GM15510 (cell line): ENCODE results near the gene MAP4K2.

Source experiments
- POLR2A ChIP-seq: IDR thresholded peaks from 3 replicates; pipeline ENCODE4 v1.6.1; 2011; ENCODE audit warnings: borderline replicate concordance; ENCODE audit not compliant: insufficient read length; ENCODE audit errors: extremely low read depth

Gene MAP4K2

DNA sequence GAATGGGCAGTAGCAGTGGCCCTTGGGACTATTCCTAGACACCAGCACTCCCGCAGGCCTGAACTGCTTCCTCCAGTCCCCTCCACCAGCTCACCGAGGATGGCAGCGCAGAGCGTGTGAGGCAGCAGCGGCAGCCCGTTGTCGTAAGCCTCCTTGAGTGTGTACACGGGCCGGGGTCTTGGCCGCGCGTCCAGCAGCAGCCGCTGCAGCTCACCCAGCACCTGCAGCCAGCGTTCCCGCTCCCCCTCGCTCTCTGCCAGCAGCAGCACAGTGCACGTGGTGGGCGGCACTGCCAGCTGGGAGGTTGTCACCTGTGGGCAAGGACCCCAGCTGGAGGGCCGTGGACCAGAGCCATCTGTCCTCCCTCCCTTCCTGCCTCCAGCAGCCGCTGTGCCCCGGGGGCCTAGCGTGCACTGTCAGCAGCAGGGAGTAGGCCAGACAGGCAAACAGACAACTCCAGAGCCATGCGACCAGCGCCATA lies 28.4 kb upstream of the MAP4K2 start:
- TF ChIP-seq POLR2A: no peak

DNA sequence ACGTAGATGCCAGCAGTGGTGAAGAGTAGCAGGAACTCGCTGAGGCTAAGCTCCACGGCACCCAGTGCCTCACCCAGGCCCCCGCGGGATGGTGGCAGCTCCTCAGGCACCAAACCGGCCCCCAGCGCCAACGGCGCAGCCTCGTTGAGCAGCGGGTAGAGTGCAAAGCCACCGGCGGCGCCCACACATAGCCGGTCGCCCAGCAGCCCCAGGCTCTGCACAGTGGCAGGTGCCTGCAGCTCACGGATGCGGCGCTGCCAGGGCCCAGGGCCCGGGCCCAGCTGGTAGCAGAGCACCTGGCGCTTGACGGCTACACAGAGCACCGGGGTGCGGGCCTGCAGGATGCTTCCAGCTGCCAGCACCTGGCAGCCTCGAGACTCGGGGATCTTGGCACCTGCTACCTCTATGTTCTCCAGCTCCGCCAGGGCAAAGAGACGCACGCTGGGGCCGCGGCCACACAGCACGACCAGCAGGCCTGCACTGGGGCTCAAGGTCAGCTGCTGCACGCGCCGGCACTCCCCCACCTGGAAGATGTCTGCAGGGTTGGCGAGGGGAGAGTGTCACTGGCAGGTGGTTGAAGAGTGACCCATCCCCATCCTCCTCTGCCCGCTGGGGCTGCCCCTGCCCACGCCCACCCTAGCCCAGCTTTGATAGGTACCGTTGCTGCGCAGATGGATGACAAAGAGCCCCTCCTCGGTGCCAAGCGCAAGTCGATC lies 26.7 kb upstream of the MAP4K2 start:
- no peak for TF ChIP-seq POLR2A

DNA sequence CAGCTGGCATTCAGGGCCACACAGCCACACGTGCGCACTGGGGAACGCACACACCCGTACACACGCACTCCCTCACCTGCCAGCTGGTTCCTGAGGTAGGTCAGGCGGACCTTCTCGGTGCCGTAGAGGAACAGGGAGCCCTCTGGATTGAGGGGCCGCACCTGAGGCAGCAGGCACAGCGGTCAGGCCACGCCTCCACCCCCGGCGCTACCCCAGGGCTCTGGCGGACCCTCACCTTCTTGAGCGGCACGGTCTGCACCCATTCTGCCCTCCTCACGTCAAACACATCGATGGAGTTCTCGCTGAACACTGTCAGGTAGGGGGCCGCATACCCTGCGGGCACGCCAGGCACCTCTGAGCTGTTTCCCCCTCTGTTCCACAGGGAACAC lies 24.4 kb upstream of the MAP4K2 start:
- no peak for TF ChIP-seq POLR2A

DNA sequence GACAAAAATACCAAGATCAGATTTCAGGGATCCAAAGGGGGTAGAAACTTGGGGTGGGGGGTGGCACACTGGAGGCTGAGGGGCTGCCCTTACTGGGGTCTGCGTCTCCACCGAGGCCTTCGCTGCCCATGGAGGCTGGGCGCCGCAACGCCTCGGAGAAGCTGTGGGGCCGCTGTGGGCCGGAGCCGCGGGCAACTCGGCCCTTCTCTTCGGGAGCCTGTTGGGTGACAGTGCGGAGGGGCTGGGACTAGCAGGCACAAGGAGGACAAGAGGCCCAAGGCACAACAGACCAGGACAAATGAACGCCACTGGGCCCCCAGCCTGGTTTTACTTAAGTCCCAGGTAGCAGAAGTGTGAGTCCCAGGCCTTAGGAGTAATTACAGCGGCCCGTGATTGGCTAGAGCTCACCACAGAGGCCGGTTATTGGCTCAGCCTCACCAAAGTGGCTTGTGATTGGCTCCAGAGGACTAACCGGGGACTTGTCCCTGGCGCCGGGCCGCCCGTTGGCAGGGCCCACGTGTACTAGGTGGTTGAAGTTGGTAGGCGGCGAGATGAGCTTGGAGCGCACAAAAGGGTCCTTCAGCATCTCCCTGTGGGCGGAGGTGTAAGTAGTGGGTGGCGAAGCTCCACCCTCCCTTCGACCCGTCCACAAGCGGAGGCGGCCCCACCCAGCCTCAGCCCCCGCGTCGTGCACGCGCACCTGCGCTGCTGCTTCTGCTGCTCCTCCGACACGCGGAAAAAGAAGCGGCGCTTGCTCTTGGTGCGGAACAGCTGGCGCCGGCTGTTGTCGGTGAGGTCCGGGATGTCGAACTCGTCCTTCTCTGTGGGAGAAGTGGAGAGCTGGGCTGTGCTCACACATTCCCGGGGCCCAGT lies 23.8 kb upstream of the MAP4K2 start:
- TF ChIP-seq POLR2A: no peak

DNA sequence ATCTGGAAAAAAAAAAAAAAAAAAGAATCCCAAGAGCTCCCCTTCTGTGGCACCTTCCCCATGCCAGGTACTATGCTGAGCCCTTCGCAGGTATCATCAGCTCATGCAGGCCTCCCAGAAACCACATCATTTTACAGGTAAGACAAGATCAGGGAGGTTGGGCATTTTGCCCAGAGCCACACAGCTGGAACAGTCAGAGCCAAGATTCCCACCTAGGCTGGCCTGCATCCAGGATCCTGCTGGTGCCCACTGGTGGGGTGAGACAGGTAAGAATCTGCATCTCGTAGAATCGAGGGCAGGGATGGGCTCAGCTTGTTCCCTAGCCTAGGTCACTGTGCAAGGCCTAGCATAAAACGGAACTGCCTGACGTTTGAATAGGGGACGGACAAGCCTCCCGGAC lies 23.0 kb upstream of the MAP4K2 start:
- no peak for TF ChIP-seq POLR2A

DNA sequence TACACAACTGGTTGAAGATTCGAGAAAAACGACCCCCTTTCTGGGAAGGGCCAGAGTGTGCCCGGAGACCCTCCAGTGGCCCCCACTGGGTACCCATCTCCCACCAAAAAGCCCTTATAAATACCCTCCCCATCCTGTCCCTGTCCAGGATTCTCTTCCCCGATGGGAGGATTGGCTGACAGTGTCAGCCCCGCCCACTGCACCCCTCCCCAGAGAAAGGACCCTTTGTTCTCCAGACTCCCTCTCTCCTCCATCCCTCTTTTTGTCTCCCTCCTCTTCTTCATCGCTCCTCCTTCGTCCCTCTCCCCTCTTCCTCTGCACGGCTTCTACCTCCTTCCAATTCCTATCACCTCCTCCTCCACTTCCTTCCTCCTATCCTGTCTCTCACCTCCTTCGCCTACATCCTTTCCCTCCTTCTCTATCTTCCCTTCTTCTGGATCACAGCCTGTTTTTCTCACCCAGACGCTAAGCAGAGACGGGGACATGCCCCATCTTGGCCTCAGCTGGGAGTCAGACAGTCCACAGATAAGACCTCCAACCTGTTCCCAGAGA lies 20.6 kb upstream of the MAP4K2 start:
- TF ChIP-seq POLR2A: no peak

DNA sequence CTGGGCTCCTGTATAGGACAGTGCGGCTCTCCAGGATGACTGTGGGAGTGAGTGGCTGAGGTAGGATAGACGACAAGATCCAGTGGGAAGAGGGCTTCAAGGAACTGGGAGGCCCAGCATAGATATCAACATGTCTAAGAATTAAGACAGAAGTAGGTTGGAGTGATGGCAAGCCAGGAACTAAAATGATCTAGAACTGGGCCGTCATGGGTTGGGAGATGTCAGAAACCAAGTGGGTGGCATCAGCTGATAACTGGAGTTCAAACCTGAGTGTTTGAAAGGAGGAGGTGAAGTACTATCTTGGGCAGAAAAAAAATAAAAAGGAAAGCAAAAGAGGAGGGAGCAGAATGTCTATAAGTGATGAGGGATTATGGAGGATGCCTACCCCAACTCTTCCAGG lies 14.5 kb upstream of the MAP4K2 start:
- no peak for TF ChIP-seq POLR2A

DNA sequence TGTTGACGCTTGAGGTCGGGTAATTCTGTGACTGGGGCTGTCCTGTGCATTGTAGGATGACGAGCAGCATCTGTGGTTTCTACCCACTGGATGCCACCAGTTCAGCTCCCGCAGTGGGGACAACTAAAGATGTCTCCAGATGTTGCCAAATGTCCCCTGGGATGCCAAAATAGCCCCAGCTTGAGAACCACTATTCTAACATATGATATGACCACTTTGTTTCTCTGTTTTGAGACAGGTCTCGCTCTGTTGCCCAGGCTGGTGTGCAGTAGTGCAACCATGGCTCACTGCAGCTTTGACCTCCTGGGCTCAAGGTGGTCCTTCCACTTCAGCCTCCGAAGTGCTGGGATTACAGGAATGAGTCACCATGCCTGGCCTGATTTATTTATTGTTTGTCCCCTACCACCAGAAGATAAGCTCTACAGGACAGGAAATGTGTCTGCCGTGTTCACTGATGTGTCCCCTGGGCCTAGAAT lies 11.7 kb upstream of the MAP4K2 start:
- no peak for TF ChIP-seq POLR2A

DNA sequence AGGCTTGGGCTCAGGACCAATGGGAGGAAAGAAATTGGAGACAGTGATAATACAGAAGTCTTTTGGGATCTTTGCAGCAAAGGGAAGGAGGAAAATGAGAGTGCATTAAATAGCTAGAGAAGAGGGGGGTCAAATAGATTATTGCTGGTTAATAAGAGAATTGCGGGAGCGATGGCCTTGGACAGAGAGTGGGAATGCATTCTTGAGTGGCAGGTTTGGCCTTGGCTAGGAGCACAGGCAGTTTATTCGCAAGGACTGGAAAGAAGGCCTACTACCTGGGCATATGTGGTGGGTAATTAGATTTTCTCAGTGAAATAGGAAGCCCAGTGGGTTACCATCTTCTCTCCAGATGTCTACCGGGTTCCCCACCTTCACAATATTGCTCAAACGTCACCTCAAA lies 10.8 kb upstream of the MAP4K2 start:
- TF ChIP-seq POLR2A: no peak

DNA sequence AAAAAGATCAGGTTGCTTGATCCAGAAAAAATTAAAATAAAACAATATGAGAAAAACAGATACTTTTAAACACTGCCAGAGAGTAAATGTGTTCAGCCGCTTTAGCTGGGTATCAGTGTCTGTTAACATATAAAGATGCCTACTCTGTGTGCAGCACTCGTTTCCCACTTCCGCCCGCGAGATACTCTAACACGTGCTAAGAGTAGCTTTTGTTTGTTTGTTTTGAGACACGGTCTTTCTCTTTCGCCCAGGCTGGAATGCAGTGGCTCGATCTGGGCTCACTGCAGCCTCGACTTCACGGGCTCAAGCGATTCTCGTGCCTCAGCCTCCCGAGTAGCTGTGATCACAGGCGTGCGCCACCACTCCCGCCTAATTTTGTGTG lies 7.9 kb upstream of the MAP4K2 start:
- no peak for TF ChIP-seq POLR2A

DNA sequence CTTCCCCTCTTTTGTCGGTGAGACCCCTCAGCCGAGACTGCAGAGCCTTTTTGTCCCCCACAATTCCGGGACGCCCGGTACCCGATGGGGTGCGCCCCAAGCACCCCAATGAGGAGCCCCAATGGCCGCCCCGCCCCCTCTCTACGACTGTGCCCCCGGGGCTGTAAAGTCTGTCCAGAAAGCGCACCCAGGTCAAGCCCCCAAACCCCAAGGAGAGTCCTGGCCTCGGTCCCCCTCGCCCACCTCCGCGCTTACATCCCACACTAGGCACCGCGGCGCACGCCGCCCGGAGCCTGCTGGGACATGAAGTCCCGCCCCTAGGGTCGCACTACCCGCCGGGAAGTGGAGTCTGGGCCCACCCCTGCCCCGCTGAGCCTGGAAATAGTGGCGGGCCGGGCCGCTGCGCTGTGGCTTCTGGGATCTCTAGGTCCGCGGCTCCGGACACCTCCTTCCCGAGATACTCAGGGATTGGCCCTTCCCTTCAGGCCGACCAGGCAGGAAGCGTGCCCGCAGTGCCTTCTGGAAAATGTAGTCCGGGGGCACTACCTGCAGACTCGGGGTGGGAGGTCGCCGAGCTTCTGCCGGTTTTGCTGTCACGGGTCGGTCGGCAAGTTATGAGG lies 7.4 kb upstream of the MAP4K2 start, which contains the start of gene MEN1:
Gene MEN1 (minus strand): TSS at position 281 of the 620 bp plus-strand sequence. CDS start 442 bp downstream, outside the sequence.
- TF ChIP-seq POLR2A: peak; percentile 81

DNA sequence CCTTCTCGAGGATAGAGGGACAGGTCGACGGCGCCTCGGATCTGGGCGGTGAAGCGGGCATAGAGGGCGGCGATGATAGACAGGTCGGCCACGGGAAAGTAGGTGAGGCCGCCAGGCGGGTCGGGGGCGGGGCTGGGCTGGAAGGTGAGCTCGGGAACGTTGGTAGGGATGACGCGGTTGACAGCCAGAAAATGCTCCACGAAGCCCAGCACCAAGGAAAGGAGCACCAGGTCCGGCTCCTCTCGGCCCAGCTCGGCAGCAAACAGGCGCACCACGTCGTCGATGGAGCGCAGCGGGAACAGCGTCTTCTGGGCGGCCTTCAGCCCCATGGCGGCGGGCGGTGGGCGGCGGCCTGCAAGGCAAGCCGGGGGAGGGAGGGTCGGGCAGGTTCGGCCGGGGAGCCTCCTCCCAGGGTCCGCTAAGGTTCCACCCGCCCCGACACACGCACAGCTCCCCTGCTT lies 6.8 kb upstream of the MAP4K2 start:
- no peak for TF ChIP-seq POLR2A

DNA sequence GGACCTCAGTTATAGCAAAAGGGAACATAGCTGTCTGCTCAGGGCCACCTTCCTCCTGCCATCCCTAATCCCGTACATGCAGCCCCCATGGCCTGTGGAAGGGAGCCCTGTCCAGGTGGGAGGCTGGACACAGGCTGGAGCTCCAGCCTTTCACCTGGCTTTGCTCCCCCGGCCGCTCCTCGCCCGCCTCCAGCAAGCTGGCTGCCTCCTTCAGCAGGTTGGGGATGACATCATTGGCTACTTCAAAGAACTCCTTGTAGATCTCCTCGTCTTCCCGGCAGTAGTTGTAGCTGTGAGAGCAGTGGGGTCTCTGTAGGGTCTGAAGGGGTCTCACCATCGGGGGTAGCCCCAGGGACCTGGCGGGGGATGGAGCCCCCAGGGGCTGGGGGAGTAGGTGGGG lies 2.5 kb upstream of the MAP4K2 start:
- TF ChIP-seq POLR2A: no peak

DNA sequence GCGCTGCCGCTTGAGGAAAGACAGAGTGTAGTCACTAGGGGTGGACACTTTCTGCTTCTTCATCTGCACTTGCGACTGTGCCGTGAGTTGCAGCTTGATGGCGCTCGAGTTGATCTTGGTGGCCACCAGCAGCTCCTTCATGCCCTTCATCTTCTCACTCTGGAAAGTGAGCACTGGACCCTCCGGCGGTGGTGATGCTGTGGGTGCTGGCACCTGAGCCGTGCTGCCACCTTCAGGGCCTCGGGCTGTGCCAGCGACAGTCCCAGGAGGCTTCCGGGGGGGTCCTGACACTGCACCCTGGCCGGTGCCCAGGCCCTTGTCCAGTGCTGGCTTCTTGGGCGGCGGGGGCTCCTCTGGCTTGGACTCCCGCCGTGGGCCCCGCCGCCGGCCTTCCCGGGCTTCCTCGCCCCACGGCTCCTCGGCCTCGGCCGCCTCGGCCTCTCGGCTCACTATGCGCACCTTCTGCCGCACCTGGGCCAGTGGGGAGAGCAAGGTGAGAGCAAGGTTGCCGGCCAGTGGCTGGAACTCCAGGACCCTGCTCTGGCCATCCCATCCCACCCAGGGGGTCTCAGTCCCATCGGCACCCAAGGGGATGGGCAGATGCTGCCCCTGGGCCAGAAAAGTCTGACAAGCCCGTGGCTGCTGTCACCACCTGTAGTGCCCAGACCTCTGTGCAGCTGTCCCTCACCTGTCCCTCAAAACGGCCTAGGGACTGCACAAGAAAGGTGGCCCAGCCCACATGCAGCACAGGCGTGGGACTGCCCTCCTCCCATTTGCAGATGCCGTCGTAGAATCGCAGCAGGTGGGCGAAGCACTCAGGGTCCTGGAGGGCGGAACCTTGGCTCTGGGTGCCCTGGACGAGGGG lies 1.6 kb upstream of the MAP4K2 start:
- no peak for TF ChIP-seq POLR2A

DNA sequence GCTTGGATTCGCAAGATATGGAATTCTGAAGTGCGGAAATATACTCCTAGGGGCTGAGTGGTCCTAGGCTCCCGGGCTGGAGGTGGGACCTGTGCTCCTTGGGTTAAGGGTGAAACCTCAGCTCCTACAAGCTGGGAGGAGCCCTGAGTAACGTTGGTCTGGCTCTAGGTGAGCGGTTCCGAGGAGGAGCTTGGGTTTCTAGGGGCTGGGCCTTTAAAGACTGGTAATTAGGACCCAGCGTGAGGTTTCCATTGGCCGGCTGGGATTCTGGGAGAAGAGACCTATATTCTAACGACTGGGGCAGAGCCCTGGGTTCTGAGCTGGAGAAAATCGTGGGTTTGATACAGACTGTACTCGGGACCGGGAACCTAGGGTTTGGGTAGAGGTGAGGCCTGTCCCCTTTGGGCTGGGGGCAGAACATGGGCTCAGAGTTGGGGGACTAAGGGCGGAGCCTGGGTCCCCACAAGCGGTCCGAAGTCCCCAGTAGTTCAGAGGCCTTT lies 882 bp upstream of the MAP4K2 start:
- no peak for TF ChIP-seq POLR2A
